ENCODE data around the gene TJP3.

DNA sequence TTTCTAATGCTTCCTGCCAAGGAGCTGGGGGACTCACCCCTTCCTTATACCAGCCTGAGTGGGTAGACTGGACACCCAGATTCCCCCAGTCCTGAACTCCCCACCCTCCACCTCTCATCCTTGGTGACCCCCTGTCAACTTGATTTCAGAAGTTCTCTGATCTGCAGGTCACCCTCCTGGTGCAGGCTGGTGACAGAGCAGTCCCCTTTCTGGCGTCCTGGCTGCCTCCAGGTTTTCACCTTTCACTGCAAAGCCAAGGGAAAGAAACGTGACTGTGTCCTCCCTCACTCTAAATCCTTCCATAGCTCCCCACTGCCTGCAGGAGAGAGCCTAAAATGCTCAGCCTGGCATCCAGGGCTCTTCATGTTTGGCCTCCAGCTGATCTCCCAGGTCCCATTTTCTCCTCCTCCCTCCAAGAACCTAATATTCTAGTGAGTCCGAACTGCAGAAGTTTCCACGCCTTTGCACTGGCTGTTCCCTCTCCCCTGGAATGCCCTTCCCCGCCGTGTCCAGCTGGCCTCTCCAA lies 82.1 kb downstream of the TJP3 start:
- TF ChIP-seq, protein P1, sequence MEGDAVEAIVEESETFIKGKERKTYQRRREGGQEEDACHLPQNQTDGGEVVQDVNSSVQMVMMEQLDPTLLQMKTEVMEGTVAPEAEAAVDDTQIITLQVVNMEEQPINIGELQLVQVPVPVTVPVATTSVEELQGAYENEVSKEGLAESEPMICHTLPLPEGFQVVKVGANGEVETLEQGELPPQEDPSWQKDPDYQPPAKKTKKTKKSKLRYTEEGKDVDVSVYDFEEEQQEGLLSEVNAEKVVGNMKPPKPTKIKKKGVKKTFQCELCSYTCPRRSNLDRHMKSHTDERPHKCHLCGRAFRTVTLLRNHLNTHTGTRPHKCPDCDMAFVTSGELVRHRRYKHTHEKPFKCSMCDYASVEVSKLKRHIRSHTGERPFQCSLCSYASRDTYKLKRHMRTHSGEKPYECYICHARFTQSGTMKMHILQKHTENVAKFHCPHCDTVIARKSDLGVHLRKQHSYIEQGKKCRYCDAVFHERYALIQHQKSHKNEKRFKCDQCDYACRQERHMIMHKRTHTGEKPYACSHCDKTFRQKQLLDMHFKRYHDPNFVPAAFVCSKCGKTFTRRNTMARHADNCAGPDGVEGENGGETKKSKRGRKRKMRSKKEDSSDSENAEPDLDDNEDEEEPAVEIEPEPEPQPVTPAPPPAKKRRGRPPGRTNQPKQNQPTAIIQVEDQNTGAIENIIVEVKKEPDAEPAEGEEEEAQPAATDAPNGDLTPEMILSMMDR (IDR thresholded peaks at IDR 0.05; ENCODE audit: low read depth, low read length), result no peak
- TF ChIP-seq POLR2A (IDR thresholded peaks at IDR 0.05; ENCODE audit: extremely low read depth, insufficient read length), result no peak
